Suprapubic skin (tissue), 4 donors: Measurements from ENCODE around the gene WDR89. TPM values are rescaled to one million over a fixed set of nuclear protein-coding genes. Genes with fewer than 3 reads are reported as not detected.

Experiments
- DNase-seq, 2 donors: peaks; one replicate each; pipeline ENCODE4 v3.0.0-alpha.2; 2019; ENCODE audit warnings: low spot score in 2 of 2
- H3K27ac ChIP-seq: fragments of 200-600 bp; sonication (generic); one replicate; pipeline ENCODE4 v1.5.1; 2019
- H3K27me3 ChIP-seq: fragments of 200-600 bp; sonication (generic); one replicate; pipeline ENCODE4 v1.5.1; 2019
- H3K36me3 ChIP-seq: fragments of 200-600 bp; sonication (generic); one replicate; pipeline ENCODE4 v1.5.1; 2019
- H3K4me1 ChIP-seq: fragments of 200-600 bp; sonication (generic); one replicate; pipeline ENCODE4 v1.5.1; 2019
- H3K4me3 ChIP-seq: fragments of 200-600 bp; sonication (generic); one replicate; pipeline ENCODE4 v1.5.1; 2019; ENCODE audit warnings: mild to moderate bottlenecking
- H3K9me3 ChIP-seq: fragments of 200-600 bp; sonication (generic); one replicate; pipeline ENCODE4 v1.5.1; 2019
- CTCF ChIP-seq, 2 donors: fragments of 200-600 bp in 1 of 2; fragments of 450-650 bp in 1 of 2; sonication (generic) in 1 of 2; IDR thresholded peaks; one replicate each; pipeline ENCODE4 v1.5.1; 2016 to 2019; ENCODE audit warnings: antibody characterized with exemption in 2 of 2, mild to moderate bottlenecking in 1 of 2, moderate library complexity in 1 of 2
- EP300 ChIP-seq: sonication (generic); formaldehyde crosslinking; IDR thresholded peaks from one replicate; pipeline ENCODE4 v1.6.1; 2017; ENCODE audit warnings: antibody characterized with exemption
- POLR2A ChIP-seq, 2 donors: fragments of 450-650 bp; IDR thresholded peaks; one replicate each; pipeline ENCODE4 v1.6.1; 2017; ENCODE audit warnings: antibody characterized with exemption in 2 of 2, mild to moderate bottlenecking in 2 of 2, moderate library complexity in 2 of 2
- POLR2AphosphoS5 ChIP-seq, 3 donors: sonication (generic); formaldehyde crosslinking; IDR thresholded peaks; one replicate each; pipeline ENCODE4 v1.6.1; 2017; ENCODE audit warnings: antibody characterized with exemption in 3 of 3
- WGBS: methylation state at CpG from one replicate; pipeline ENCODE4 v1.1.5; 2018; 5-methylcytosine and 5-hydroxymethylcytosine counted together
- total RNA-seq, 4 donors: library from RNA; depleted of rRNA; stranded (reverse); fragments of >200 nt; gene quantifications; one replicate each; pipeline ENCODE4 v1.1.0, GENCODE V29; 2016

WDR89 gene
- total RNA-seq, 4 donors from 2014 or later = 4.7 to 6.5 (median 6.0) TPM

DNA sequence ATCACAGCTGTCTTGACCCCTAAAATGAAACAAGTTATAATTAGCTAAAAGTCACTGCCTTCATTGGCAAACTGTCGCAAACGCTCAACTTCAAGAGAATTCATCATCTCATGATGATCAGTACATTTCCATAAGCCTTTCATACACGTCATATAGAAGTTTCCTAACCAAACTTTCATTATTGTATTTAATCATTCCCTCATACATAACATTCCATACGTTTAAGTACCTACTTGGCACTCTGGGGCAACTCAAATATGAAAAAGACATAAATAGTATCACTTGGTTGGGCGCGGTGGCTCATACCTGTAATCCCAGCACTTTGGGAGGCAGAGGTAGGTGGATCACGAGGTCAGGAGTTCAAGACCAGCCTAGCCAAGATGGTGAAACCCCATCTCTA is 86.1 kb downstream of the WDR89 start:
- no peaks in the 10 kb centered on the region for H3K27me3 ChIP-seq
- no peak overlapping the region for H3K4me3 ChIP-seq
- TF ChIP-seq POLR2AphosphoS5 (IDR thresholded peaks at IDR 0.05) = no peak
- TF ChIP-seq EP300 = no peak
- TF ChIP-seq CTCF (IDR thresholded peaks at IDR 0.05) = no peak
- TF ChIP-seq POLR2A (IDR thresholded peaks at IDR 0.05) = no peak
- WGBS = 90% methylated on average over 7 of the region's 7 CpGs
- no peaks in the 10 kb centered on the region for H3K9me3 ChIP-seq
- H3K4me1 ChIP-seq = no peaks in the 10 kb centered on the region
- no peaks in the 10 kb centered on the region for H3K36me3 ChIP-seq
- DNase-seq = no peak
- H3K27ac ChIP-seq = no peak overlapping the region

DNA sequence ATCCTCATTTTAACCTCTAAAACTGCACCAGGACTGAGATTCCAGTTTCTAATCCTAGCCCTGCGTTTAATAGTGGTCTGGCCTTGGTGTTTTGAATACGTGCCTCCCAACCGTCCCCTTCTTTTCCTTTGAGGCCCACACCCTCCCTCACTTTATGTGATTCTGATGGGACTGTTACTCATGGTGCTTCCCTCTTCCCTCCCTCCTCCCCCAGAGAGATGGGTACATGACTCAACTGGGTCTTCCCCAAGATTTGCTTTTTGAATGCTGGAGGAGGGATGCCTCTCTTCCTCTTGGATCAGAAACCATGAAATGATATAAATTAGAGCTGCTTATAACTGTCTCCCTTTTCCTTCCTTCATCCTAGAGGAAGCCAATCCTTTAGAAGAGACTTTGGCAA is 90.3 kb downstream of the WDR89 start:
- DNase-seq = no peak
- Histone ChIP-seq H3K9me3 (no peaks in the 10 kb centered on the region), H3K4me1 (no peaks in the 10 kb centered on the region), H3K36me3 (no peaks in the 10 kb centered on the region), H3K27me3 (no peaks in the 10 kb centered on the region), H3K4me3 (no peak overlapping the region), H3K27ac (no peak overlapping the region)
- TF ChIP-seq EP300 (no peak), CTCF (IDR thresholded peaks at IDR 0.05) (no peak), POLR2A (IDR thresholded peaks at IDR 0.05) (no peak), POLR2AphosphoS5 (IDR thresholded peaks at IDR 0.05) (no peak)
- 52% methylated on average over 3 of the region's 3 CpGs for WGBS

GRCh38 chr14:63547798-63548335 is 93.8 kb downstream of the WDR89 start:
- peaks cover 10% of the 10 kb centered on the region for H3K4me1 ChIP-seq
- TF ChIP-seq POLR2AphosphoS5 (IDR thresholded peaks at IDR 0.05) (no peak), EP300 (no peak), POLR2A (IDR thresholded peaks at IDR 0.05) (no peak), CTCF (IDR thresholded peaks at IDR 0.05) (no peak)
- DNase-seq = no peak
- no peak overlapping the region for H3K4me3 ChIP-seq
- H3K9me3 ChIP-seq = no peaks in the 10 kb centered on the region
- H3K27ac ChIP-seq = no peak overlapping the region
- no peaks in the 10 kb centered on the region for H3K36me3 ChIP-seq
- H3K27me3 ChIP-seq = no peaks in the 10 kb centered on the region
- WGBS = 72% methylated on average over 8 of the region's 8 CpGs

Other genes starting within 250 kb of the WDR89 start
- gene PPP2R5E, start 98.5 kb downstream of the WDR89 start, total RNA-seq = 10 to 100 TPM; 16.8 to 23.7 (median 20.4) TPM
- gene SGPP1, start 86.2 kb upstream of the WDR89 start, total RNA-seq = 10 to 100 TPM in 1 of 4 donors, 1 to 10 TPM in 3; 5.4 to 10.9 (median 8.0) TPM
- gene SYNE2, start 211.1 kb upstream of the WDR89 start, total RNA-seq = 100 to 1,000 TPM; 234 to 658 (median 244) TPM